Ishikawa (cell line): ENCODE data around the gene LONP1.

Source experiments
- CEBPB ChIP-seq: IDR thresholded peaks from 2 replicates; pipeline ENCODE4 v1.6.1; 2012
- EP300 ChIP-seq: IDR thresholded peaks from 2 replicates; pipeline ENCODE4 v1.6.1; 2012; ENCODE audit warnings: borderline replicate concordance
- NFIC ChIP-seq: IDR thresholded peaks from 2 replicates; pipeline ENCODE4 v1.6.1; 2012
- RAD21 ChIP-seq: IDR thresholded peaks from 2 replicates; pipeline ENCODE4 v1.6.1; 2012; ENCODE audit warnings: low read depth
- TAF1 ChIP-seq: IDR thresholded peaks from 2 replicates; pipeline ENCODE4 v1.6.1; 2012; ENCODE audit warnings: low read depth, mild to moderate bottlenecking
- YY1 ChIP-seq: IDR thresholded peaks from 2 replicates; pipeline ENCODE4 v1.6.1; 2012; ENCODE audit warnings: low read depth
- TF ChIP-seq, protein P1 (sequence below): IDR thresholded peaks from 2 replicates; pipeline ENCODE4 v1.6.1; 2012
- TF ChIP-seq, protein P2 (sequence below): IDR thresholded peaks from 2 replicates; pipeline ENCODE4 v1.6.1; 2012; ENCODE audit warnings: low read depth, mild to moderate bottlenecking
- TF ChIP-seq, protein P3 (sequence below): IDR thresholded peaks from 2 replicates; pipeline ENCODE4 v1.6.1; 2012

DNA sequence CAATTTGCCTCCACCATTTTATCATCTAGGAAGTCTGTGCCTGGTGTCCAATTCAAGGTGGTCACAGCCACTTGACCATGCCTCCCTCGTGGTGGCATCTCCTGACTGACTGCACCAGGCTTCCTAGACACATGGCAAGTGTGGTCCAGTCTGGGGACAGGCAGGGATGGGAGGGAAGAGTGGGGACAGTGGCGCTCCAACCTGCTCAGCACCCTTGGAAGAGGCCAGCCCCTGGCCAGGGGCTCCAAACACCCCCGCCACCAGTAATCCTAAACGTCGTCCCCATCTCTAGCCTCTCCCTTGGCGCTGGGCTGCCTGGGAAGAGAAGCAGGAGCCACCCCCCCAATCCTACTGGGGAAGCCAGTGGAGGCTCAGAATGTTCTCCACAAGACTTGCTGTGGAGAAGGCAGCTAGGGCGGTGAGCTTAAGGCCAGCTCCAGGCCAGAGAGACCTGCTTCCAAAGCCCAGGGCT lies 27.2 kb downstream of the LONP1 start:
- TF ChIP-seq YY1, result no peak
- TF ChIP-seq RAD21, result no peak
- TF ChIP-seq EP300, result no peak
- TF ChIP-seq CEBPB, result no peak
- TF ChIP-seq TAF1, result no peak
- TF ChIP-seq, protein P1, sequence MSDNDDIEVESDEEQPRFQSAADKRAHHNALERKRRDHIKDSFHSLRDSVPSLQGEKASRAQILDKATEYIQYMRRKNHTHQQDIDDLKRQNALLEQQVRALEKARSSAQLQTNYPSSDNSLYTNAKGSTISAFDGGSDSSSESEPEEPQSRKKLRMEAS, result no peak
- TF ChIP-seq, protein P2, sequence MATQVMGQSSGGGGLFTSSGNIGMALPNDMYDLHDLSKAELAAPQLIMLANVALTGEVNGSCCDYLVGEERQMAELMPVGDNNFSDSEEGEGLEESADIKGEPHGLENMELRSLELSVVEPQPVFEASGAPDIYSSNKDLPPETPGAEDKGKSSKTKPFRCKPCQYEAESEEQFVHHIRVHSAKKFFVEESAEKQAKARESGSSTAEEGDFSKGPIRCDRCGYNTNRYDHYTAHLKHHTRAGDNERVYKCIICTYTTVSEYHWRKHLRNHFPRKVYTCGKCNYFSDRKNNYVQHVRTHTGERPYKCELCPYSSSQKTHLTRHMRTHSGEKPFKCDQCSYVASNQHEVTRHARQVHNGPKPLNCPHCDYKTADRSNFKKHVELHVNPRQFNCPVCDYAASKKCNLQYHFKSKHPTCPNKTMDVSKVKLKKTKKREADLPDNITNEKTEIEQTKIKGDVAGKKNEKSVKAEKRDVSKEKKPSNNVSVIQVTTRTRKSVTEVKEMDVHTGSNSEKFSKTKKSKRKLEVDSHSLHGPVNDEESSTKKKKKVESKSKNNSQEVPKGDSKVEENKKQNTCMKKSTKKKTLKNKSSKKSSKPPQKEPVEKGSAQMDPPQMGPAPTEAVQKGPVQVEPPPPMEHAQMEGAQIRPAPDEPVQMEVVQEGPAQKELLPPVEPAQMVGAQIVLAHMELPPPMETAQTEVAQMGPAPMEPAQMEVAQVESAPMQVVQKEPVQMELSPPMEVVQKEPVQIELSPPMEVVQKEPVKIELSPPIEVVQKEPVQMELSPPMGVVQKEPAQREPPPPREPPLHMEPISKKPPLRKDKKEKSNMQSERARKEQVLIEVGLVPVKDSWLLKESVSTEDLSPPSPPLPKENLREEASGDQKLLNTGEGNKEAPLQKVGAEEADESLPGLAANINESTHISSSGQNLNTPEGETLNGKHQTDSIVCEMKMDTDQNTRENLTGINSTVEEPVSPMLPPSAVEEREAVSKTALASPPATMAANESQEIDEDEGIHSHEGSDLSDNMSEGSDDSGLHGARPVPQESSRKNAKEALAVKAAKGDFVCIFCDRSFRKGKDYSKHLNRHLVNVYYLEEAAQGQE, result no peak
- TF ChIP-seq NFIC, result no peak
- TF ChIP-seq, protein P3, sequence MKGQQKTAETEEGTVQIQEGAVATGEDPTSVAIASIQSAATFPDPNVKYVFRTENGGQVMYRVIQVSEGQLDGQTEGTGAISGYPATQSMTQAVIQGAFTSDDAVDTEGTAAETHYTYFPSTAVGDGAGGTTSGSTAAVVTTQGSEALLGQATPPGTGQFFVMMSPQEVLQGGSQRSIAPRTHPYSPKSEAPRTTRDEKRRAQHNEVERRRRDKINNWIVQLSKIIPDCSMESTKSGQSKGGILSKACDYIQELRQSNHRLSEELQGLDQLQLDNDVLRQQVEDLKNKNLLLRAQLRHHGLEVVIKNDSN, result no peak
